Lower leg skin (tissue), 3 donors: ENCODE measurements around the gene CLEC2B.

Experiments
- POLR2A ChIP-seq, 2 donors: fragments of 450-650 bp; IDR thresholded peaks; one replicate each; pipeline ENCODE4 v1.6.1; 2016 to 2017; ENCODE audit warnings: antibody characterized with exemption in 2 of 2, mild to moderate bottlenecking in 1 of 2, moderate library complexity in 1 of 2
- TF ChIP-seq, protein P1 (sequence below), 3 donors: fragments of 450-650 bp; IDR thresholded peaks; one replicate each; pipeline ENCODE4 v1.5.1; 2016; ENCODE audit warnings: antibody characterized with exemption in 3 of 3, mild to moderate bottlenecking in 3 of 3, moderate library complexity in 2 of 3

DNA sequence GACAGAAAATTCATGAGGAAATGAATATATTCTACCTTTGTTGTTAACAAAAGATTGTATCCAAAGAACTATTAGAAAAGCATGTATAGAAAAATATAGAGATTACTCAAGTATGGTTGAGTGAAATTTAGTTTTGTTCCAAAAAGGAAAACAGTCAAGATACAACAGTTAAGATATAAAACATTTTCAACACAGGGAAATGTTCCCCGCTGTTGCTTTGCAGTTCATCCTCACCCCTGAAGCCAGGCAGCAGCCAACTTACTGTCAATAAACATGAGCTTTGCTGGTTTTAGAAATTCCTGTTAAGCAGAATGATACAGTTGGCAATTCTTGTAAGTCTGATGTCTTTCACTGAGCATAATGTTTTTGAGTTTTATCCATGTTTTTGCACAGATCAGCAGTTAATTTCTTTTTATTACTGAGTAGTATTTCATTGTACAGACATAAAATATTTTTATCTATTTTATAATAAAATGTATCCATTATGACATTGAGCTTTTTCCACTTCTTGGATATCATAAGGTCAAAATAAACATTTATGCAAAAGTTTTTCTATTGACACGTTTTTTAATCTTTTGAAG, 1.2 kb upstream of the CLEC2B start:
- TF ChIP-seq, protein P1, sequence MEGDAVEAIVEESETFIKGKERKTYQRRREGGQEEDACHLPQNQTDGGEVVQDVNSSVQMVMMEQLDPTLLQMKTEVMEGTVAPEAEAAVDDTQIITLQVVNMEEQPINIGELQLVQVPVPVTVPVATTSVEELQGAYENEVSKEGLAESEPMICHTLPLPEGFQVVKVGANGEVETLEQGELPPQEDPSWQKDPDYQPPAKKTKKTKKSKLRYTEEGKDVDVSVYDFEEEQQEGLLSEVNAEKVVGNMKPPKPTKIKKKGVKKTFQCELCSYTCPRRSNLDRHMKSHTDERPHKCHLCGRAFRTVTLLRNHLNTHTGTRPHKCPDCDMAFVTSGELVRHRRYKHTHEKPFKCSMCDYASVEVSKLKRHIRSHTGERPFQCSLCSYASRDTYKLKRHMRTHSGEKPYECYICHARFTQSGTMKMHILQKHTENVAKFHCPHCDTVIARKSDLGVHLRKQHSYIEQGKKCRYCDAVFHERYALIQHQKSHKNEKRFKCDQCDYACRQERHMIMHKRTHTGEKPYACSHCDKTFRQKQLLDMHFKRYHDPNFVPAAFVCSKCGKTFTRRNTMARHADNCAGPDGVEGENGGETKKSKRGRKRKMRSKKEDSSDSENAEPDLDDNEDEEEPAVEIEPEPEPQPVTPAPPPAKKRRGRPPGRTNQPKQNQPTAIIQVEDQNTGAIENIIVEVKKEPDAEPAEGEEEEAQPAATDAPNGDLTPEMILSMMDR (IDR thresholded peaks at IDR 0.05): no peak
- TF ChIP-seq POLR2A (IDR thresholded peaks at IDR 0.05): no peak
